ACHN (cell line): ENCODE data around the gene PRKCZ.
A peak's percentile ranks its signal among the peaks of the same experiment; 100 is the strongest.
"Not testable (repeated sequence)": the region's sequence is repeated elsewhere in the genome, so short reads cannot be mapped to it uniquely, and the experiment has no call there.

Experiments
- DNase-seq: peaks from one replicate; pipeline ENCODE4 v3.0.0-alpha.2; 2015
- in situ Hi-C: cut with HindIII; loops from 2 replicates; pipeline ENCODE4 v1.10.0; 2017; ENCODE audit warnings: low sequenced_read_pairs, low pct_ligation_motif_present, low pct_unique_long_range_greater_than_20kb

The PRKCZ gene

DNA sequence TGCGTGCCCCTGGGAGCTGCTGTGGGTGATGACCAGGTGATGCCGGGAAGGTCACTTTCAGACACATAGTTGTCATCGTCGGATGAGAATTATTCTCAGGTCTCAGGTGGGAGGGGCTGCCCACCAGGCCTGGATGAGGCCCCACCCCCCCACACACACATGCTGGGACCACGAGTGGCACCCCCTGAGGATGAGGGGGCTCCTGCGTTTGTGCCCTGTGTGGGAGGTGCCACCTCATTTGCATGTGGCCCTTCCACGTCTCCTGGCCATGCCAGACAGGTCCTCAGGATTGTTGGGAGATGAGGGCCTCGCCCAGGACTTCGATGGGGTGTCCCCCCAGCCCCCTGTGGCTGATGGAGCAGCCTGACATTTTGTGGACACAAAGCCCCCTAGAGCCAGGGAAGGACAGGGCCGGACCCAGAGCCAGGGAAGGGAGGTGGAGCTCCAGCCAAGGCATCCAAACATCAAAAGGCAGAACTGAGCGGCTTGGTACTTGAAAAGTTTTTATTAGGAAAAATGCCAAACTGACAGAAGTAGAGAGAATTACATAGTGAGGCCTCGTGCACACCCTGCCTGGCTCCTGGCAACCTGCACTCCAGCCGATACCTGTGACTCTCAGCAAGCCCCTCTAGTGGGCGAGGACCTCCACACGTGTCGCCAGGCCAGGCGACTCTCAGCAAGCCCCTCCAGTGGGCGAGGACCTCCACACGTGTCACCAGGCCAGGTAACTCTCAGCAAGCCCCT lies 55.7 kb downstream of the PRKCZ start:
- no peak for DNase-seq
- in situ Hi-C loops = no loop called here

DNA sequence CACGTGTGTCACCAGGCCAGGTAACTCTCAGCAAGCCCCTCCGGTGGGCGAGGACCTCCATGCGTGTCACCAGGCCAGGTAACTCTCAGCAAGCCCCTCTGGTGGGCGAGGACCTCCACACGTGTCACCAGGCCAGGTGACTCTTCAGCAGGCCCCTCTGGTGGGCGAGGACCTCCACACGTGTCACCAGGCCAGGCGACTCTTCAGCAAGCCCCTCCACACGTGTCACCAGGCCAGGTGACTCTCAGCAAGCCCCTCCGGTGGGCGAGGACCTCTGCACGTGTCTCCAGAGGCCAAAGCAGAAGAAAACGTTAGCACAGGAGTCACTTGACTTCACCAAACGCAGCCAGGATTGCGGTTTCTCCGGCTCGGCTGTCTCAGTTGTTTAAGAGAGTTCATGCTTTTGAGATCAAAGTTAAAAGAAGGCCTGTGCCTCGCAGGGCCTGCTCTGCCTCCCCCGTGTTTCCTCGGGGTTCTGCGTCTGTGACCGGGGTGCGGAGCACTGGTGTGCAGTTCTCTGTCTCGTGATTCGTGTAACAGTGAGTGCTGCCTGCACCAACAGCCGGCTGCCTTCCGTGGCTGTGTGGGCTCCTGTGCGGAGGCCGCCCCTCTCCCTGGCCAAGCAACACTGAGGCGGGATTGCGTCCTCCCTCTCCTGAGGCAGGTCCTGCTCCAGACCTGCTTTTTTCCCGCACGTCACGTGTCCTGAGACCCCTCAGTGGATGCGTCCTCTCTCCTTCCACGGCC lies 56.6 kb downstream of the PRKCZ start:
- in situ Hi-C loops = no loop called here
- no peak for DNase-seq

DNA sequence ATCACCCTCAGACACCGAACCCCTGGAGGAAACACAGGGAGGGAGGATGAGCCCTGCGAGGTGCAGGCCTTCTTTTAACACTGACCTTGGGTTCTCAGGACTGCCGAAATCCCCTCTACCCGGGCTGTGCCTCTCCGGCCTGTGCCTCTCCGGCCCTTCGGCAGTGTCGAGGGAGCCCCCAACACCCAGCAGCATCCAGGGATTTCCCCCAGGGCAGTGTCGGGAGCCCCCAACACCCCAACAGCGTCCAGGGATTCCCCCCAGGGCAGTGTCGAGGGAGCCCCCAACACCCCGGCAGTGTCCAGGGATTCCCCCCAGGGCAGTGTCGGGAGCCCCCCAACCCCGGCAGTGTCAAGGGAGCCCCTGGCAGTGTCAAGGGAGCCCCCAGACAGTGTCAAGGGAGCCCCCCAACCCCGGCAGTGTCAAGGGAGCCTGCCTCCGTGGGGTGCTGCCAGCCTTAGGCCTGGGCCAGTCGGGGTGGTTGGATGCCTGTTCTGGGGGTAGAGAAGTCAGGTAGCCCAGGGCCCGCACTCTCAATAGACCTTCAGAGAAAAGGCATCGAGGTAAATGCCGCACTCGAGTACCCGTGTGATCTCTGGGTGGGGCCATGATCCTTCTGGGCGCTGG lies 57.5 kb downstream of the PRKCZ start:
- no peak for DNase-seq
- in situ Hi-C loops = no loop called here

DNA sequence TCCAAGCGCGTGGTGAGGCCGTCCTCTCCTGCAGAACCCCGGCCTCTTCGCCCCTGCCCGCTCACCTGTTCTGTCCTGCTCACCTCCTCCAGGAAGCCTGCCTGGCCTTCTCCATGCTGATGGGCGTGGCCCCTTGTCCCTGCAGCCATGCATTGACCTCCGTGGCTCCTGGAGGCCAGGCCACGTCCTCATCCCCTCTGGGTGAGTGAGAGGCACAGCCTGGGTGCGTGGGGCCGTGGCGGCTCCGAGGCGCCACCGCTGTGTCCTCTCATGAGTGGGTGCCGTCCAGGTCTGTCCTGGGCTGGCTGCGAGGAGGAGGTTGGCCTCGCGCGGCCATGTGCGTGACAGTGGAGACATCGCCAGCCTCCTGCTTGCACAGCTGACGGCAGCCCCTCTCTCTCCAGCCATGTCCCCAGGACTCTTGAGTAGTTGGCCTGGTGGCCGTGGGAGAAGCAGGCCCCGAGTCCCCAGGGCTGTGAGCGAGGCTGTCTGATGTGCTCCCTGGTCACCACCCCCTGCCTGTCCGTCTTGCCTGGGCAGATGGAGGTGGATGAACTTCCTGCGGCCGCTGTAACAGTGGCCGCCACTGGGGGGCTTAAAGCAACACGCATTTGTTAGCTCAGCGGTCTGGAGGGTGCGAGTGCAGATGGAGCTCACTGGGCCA lies 58.1 kb downstream of the PRKCZ start:
- in situ Hi-C loops = no loop called here
- peak; percentile 33 for DNase-seq

DNA sequence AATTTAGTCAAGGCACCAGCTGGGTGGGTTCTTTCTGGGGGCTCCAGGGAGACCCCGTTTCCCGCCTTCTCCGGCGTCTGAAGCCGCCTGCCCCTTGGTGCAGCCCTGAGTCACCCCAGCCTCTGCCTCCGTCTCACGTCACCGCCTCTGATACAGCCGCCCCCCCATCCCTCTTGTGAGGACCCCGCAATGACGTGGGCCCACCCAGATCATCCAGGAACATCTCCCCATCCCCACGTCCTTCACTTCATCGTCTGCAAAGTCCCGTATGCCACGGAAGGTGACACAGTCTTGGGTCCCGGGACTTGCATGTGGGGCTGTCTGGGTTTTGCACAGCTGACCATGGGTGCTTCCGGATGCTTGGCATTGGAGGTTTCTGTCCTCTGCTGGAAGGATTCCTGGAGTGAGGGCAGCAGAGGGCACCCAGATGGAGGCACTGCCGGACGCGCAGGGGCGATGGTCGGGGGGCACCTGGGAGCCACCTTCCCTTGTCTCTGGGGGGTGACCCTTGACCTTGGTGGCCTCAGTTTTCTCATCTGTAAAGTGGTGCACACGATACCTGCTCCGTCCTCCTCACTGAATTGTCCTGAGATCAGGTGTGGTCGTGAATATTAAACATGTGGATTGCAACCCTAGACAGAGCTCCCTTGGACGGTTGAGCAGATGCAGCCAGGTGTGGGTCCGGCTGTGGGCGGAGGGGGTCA lies 58.8 kb downstream of the PRKCZ start:
- in situ Hi-C loops = no loop called here
- no peak for DNase-seq

DNA sequence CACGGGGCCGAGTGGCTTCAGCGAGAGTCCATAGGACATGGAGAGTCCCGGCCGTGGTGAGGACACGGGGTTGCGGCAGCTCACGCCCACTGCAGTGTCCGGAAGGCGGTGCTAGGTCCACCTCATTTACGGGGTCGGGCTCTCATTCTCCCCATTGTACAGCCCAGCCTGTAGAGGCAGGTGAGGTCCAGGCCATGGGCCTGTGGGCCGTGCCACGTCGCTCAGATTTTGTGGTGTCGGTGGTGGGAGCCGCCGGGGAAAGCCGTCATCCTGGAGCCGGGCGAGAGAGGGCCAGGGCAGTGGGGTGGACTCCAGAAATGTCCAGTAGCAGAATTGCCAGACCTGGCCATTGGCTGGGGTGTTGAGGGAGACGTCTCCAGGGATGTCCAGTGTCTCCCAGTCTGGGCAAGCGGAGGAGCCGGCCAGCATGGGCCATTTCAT lies 59.4 kb downstream of the PRKCZ start:
- in situ Hi-C loops = no loop called here
- DNase-seq = no peak

DNA sequence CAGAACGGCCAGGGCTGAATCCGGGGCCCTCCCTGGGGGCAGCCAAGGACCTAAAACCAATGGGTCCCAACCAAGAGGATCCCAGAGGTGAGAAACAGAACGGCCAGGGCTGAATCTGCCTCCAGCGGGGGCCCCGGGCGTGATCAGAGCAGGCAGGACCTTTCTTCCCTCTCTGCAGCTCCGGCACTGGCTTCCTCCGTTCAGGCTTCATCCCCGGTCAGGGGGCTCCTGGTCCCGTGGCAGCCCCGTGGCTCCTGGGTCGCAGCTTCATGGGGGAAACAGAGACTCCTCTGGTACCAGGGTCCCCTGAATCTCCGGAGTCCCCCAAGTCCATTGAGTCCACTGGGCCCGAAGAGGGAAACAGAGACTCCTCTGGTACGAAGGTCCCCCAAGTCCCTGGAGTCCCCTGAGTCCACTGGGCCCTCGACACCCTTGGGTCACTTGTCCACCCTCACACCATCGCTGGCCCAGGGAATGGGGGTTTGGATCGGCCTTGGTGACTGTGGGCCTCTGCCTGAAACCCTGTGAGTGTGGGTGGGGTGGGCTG lies 60.1 kb downstream of the PRKCZ start:
- in situ Hi-C loops = no loop called here
- DNase-seq = no peak

DNA sequence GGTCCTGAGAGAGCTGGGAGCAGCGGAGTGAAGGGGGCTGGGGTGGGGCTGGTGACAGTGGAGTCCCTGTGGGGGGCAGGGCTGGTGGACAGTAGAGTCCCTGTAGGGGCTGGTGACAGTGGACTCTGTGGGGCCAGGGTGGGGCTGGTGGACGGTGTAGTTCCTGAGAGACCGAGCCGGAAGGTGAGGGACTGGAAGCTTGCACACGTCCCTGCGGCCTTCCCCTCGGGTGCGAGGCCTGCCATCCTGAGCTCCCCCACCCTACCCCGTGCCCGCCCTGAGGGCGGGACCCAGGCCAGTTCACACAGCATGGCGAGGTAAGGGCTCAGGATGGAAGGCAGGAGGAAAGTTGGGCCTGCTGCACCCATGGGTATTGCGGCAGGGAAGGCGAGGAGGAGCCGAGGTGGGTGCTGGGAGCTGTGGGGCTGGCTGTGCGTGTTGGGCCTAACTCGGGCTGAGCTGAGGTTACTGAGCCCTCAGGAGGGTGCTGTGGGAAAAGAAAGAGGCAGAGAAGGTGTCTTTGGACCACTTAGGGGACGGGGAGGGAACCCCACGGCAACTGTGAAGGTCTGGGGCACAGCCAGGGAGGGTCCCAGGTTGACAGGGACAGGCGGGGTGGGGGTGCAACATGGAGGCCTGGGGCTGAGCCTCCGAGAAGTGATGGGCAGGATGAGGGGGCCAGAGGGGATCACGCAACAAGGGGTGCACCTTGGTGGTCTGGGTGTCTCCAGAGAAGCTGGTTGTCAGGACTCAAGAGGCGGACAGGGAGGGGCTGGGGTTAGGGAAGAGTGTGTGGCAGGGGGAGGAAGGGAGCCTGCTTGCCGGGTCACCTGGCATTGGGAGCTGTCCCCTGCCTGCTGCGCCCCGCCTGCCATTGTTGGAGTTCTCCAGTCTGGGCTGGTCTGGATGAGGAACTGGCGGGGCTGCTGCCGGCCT lies 60.8 kb downstream of the PRKCZ start:
- DNase-seq = no peak
- in situ Hi-C loops = no loop called here

DNA sequence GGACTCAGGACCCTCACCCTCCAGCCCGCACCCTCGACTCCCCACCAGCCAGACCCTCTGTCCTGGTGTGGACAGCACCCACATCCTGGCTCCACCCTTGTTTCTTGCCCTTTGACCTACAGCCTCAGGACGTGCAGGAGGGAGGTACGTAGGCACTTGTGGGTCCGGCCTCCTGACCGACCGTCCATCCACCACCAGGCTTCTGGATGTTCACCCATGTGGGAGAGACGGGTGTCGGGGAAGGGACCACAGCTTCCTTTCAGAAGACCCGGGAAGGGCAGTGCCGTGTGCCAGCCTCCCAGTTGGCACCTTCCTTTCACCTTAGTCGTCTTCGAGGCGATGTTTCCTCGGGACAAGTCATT lies 61.4 kb downstream of the PRKCZ start:
- in situ Hi-C loops = no loop called here

DNA sequence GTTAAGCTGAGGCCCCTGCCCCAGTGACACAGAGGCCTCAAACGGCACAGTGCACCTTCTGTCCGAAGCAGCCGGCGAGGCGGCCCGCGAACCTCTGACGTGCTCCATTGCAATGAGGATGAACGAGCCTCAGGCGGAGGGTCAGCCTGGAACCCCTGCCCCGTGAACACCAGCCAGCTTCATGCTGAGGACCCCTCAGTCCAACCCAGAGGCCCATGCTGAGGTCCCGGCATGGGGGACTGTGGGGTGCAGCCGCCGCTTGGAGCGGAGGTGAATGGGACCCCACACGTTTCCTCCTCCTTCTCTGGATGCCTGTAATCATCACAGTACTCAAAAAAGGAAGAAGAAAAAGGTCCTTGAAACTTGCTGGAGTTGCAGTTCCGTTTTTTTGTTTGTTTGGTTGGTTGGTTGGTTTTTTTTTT lies 62.1 kb downstream of the PRKCZ start:
- no peak for DNase-seq

More for the DNA sequence above, 61.4 kb downstream of the PRKCZ start:
- DNase-seq = no peak

DNA sequence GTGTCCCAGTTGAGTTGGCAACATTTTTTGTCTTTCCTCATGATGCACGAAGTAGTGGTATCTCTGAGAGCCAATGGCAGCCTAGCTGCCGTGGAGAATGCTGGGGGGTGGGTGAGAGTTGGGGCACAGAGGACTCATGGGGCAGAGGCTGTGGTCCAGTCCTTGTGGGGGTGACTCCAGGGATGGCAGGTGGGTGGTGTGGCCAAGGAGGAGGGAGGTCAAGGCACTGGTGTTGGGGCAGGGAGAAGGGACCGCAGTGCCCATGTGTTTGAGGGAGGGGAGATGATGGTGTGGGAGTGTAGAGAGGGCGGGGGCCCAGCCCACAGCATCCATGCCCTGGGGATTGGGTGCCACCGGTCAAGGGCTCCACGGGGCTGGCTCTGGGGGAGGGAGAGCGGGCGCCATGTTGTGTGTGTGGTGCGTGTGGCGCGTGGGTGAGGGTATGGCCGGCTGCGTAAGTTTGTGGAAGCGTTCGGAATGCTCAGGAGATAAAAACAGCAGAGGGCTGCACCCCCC lies 63.5 kb downstream of the PRKCZ start:
- in situ Hi-C loops = no loop called here
- DNase-seq = no peak

More for the DNA sequence above, 62.1 kb downstream of the PRKCZ start:
- in situ Hi-C loops = no loop called here

DNA sequence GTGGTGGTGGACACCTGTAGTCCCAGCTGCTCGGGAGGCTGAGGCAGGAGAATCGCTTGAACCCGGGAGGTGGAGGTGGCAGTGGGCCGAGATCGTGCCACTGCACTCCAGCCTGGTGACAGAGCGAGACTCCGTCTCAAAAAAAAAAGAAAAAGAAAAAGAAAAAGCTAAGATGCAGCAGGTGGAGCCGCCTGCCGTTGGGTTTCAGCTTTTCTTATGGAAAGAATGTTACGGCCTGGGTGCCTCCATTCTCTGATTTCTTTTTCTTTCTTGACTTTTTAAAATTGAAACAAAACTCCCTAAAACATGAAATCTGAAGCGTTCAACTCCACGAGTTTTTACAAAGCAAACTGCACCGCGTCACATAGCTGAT lies 64.4 kb downstream of the PRKCZ start:
- in situ Hi-C loops = not testable (repeated sequence)

DNA sequence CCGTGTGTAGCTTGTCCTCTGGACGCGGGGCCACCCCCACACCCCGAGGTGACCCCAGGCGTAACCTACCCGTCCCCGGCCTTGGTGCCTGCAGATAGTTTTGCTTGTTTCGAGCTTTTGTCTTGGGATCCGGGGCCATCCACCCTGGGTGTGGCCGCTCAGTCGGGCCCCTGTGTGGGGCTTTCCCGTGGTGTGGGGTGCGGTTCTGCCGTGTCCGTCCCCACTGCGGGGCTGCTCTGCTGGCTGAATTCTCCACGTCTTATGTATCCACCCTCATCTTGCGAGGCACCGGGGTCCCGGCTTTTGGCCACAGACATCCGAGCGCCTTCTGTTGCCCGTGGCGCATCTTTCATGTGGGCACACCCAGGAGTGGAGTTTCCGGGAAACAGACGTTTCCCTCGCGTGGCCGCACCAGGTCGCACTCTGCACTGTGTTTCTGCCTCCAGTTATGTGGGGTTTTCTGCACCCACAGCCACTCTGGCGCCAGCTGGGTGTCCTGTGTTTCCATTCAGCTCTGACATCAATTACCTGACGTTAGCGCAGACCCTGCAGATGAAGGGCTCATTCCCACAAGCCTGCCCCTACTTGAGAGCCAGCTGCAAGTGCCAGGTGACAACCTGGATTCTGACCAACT lies 64.9 kb downstream of the PRKCZ start:
- in situ Hi-C loops = no loop called here

More for the DNA sequence above, 64.4 kb downstream of the PRKCZ start:
- DNase-seq = not testable (repeated sequence)

DNA sequence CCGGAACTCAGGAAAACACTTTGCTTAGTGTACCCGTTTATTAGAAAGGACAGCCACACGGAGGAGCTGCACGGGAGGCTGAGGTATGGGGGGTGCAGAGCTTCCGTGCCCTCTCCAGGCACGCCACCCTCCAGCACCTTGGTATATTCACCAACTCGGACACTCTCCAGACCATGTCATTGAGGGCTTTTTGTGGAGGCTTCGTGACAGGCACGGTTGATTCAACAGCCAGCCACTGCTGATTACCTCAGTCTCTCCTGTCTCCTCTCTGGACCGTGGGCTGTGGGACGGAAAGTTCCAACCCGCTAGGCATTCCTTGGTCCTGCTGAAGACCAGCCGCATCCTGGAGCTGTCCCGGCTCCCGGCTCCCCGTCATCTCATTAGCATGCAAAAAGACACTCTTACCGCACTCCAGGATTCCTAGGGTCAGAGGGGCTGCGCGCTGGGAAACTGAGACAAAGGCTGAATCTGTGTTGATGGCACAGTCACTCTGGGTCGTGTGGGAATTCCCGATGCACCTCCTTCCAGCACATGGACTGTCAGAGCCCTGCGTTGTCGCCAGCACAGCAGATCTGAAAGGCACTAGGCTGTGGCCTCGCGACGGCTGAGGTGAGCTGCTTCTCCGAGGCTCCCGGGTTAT lies 65.6 kb downstream of the PRKCZ start:
- in situ Hi-C loops = no loop called here

More for the DNA sequence above, 64.9 kb downstream of the PRKCZ start:
- no peak for DNase-seq

DNA sequence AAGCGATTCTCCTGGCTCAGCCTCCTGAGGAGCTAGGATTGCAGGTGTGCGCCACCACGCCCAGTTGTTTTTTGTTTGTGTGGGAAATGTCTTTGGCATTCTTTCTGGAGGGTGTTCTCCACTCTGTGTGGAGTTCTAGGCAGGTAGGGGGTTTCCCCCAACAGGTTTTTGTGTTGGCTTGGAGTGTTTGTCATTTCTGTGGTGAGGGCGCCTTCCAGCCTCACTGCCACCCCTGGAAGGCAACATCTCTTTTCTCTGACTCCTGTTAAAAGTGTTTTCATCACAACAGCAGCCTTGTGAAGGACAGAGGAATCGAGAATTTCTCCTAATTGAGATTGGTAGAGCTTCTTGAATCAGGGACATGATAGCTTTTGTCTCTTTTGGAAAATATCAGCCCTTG lies 69.7 kb downstream of the PRKCZ start:
- DNase-seq = no peak
- in situ Hi-C loops = no loop called here

More for the DNA sequence above, 65.6 kb downstream of the PRKCZ start:
- no peak for DNase-seq

DNA sequence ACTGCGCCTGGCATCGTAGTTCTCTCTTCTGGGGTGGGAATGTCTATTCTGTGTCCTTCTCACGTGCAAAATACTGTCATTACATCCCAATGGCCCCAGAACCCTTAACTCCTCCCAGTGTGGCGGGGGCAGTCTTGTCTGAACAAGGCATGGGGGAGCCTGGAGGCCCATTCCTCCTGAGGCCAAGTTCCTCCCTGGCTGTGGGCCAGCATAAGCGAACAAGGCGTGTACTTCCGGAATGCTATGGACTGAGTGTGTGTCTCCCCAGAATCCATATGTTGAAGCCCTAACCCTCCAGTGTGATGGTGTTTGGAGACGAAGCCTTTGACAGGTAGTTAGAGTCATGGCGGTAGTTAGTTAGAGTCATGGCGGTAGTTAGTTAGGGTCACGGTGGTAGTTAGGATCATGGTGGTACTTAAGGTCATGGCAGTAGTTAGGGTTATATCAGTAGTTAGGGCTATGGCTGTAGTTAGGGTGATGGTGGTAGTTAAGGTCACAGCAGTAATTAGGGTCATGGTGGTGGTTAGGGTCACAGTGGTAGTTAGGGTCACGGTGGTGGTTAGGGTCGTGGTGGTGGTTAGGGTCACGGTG lies 71.0 kb downstream of the PRKCZ start:
- DNase-seq = no peak
- in situ Hi-C loops = no loop called here
